ENCODE results near the gene ZNF668. TPM values are rescaled to one million over a fixed set of nuclear protein-coding genes. Genes with fewer than 3 reads are reported as not detected.

Gene ZNF668
- total and polyA plus RNA-seq, 2 of the 13 experiments (the other 11 are each of a cell fraction or from before 2014, with no cell fraction given) = 3.8 to 9.8 TPM

DNA sequence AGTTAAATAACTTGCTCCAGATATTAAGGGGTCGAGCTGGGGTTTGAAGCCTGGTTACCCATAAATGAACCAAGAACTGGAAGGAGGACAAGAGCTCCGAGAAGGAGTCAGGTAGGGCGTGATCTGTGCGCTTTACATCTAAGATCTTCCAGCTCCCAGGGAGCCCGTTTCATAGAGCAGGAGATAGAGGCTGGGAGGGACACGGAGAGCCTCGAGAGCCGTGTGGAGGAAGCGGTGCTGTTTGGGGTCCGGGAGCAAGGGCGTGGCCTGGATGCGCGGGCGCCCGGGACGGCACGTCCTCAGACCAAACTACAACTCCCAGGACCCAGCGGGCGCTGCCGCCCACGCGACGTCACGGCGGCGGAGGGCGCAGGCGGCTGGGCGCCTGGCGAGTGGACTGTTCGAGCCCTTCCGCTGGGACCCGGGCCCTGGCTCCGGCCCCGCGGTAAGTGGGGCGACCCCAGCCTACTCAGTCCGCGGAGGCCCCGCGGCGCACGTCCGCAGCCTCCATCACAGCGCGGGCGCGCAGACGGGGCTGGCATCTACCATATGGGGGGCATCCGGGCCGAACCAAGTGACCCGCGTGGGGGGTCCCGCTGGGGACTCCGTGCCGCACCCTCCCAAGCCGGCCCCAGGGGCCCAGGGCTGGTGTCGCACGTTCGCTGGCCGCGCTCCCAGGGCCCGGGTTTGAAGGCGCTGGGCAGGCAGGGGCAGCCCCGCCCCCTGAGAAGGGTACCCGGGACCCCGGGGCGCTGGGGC, 34.2 kb upstream of the ZNF668 start, which contains the start of gene BCKDK (continued):
- peak; percentile 93 for TF ChIP-seq ZNF709 (CRISPR knock-in tag; IDR thresholded peaks at IDR 0.05)
- TF ChIP-seq, protein P1, sequence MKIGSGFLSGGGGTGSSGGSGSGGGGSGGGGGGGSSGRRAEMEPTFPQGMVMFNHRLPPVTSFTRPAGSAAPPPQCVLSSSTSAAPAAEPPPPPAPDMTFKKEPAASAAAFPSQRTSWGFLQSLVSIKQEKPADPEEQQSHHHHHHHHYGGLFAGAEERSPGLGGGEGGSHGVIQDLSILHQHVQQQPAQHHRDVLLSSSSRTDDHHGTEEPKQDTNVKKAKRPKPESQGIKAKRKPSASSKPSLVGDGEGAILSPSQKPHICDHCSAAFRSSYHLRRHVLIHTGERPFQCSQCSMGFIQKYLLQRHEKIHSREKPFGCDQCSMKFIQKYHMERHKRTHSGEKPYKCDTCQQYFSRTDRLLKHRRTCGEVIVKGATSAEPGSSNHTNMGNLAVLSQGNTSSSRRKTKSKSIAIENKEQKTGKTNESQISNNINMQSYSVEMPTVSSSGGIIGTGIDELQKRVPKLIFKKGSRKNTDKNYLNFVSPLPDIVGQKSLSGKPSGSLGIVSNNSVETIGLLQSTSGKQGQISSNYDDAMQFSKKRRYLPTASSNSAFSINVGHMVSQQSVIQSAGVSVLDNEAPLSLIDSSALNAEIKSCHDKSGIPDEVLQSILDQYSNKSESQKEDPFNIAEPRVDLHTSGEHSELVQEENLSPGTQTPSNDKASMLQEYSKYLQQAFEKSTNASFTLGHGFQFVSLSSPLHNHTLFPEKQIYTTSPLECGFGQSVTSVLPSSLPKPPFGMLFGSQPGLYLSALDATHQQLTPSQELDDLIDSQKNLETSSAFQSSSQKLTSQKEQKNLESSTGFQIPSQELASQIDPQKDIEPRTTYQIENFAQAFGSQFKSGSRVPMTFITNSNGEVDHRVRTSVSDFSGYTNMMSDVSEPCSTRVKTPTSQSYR (CRISPR knock-in tag; IDR thresholded peaks at IDR 0.05; ENCODE audit: borderline replicate concordance) = peak; percentile 45; the same call in 1 of the 2 replicates
- no peak; the same call in 1 of the 2 replicates for TF ChIP-seq ZNF354B (CRISPR knock-in tag; IDR thresholded peaks at IDR 0.05)
- TF ChIP-seq, protein P2, sequence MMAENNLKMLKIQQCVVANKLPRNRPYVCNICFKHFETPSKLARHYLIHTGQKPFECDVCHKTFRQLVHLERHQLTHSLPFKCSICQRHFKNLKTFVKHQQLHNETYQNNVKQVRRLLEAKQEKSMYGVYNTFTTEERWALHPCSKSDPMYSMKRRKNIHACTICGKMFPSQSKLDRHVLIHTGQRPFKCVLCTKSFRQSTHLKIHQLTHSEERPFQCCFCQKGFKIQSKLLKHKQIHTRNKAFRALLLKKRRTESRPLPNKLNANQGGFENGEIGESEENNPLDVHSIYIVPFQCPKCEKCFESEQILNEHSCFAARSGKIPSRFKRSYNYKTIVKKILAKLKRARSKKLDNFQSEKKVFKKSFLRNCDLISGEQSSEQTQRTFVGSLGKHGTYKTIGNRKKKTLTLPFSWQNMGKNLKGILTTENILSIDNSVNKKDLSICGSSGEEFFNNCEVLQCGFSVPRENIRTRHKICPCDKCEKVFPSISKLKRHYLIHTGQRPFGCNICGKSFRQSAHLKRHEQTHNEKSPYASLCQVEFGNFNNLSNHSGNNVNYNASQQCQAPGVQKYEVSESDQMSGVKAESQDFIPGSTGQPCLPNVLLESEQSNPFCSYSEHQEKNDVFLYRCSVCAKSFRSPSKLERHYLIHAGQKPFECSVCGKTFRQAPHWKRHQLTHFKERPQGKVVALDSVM (CRISPR knock-in tag; IDR thresholded peaks at IDR 0.05) = peak; percentile 48; the same call in 1 of the 2 replicates
- no peak for TF ChIP-seq IKZF4 (CRISPR knock-in tag; IDR thresholded peaks at IDR 0.05; ENCODE audit: borderline replicate concordance, low read depth, not compliant biosample characterization)
- TF ChIP-seq SRF (IDR thresholded peaks at IDR 0.05; ENCODE audit: low read depth, low read length) = no peak
- peak; percentile 45; the same call in 1 of the 2 replicates for TF ChIP-seq RARA (CRISPR knock-in tag; IDR thresholded peaks at IDR 0.05)
- TF ChIP-seq, protein P3, sequence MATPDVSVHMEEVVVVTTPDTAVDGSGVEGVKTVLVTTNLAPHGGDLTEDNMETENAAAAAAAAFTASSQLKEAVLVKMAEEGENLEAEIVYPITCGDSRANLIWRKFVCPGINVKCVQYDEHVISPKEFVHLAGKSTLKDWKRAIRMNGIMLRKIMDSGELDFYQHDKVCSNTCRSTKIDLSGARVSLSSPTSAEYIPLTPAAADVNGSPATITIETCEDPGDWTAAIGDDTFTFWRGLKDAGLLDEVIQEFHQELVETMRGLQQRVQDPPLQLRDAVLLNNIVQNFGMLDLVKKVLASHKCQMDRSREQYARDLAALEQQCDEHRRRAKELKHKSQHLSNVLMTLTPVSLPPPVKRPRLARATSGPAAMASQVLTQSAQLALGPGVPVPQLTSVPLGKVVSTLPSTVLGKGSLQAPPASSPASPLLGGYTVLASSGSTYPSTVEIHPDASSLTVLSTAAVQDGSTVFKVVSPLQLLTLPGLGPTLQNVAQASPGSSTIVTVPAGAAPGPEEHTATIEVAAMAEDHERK (CRISPR knock-in tag; IDR thresholded peaks at IDR 0.05; ENCODE audit: low read depth) = peak; percentile 92
- no peak for TF ChIP-seq ZNF136 (CRISPR knock-in tag; IDR thresholded peaks at IDR 0.05; ENCODE audit: low read depth)
- TF ChIP-seq ZNF121 (CRISPR knock-in tag; IDR thresholded peaks at IDR 0.05) = 0 out of 2 replicates have a peak, but pooled peaks have one; percentile 56

Data from HepG2 (cell line).